Breast epithelium (tissue), 4 donors: ENCODE measurements around the gene SURF6. TPM values are rescaled to one million over a fixed set of nuclear protein-coding genes. Genes with fewer than 3 reads are reported as not detected.

ENCODE experiments used
- DNase-seq, 2 donors: peaks; one replicate each; pipeline ENCODE4 v3.0.0-alpha.2; 2019; ENCODE audit warnings: low spot score in 2 of 2
- H3K27ac ChIP-seq, 2 donors: fragments of 200-600 bp; sonication (generic) in 1 of 2; one replicate each; pipeline ENCODE4 v1.5.1; 2016 to 2019; ENCODE audit warnings: mild to moderate bottlenecking in 1 of 2
- H3K27me3 ChIP-seq, 2 donors: fragments of 200-600 bp; sonication (generic) in 1 of 2; one replicate each; pipeline versions ENCODE4 v1.5.1 to v1.6.0; 2017 to 2019; ENCODE audit warnings: control low read depth in 1 of 2, mild to moderate bottlenecking in 1 of 2
- H3K36me3 ChIP-seq: fragments of 200-600 bp; one replicate; pipeline ENCODE4 v1.5.1; 2019
- H3K4me1 ChIP-seq, 2 donors: fragments of 200-600 bp; sonication (generic); one replicate each; pipeline ENCODE4 v1.5.1; 2016 to 2019; ENCODE audit warnings: control low read depth in 1 of 2
- H3K4me3 ChIP-seq, 3 donors: fragments of 200-600 bp; sonication (generic); 1 replicate in 2 of 3; 2 replicates in 1 of 3; pipeline ENCODE4 v1.5.1; 2016 to 2019; ENCODE audit warnings: mild to moderate bottlenecking in 3 of 3, moderate library complexity in 2 of 3
- H3K9me3 ChIP-seq, 2 donors: fragments of 200-600 bp; sonication (generic) in 1 of 2; one replicate each; pipeline ENCODE4 v1.5.1; 2016 to 2019; ENCODE audit warnings: control low read depth in 1 of 2
- POLR2A ChIP-seq: fragments of 450-650 bp; IDR thresholded peaks from one replicate; pipeline ENCODE4 v1.6.1; 2016; ENCODE audit warnings: antibody characterized with exemption, mild to moderate bottlenecking, moderate library complexity
- POLR2AphosphoS5 ChIP-seq, 3 donors: sonication (generic); formaldehyde crosslinking; IDR thresholded peaks; one replicate each; pipeline ENCODE4 v1.6.1; 2017; ENCODE audit warnings: antibody characterized with exemption in 3 of 3
- intact Hi-C: fragments of 100-400 bp; cut with DNase I; formaldehyde crosslinking; loops from one replicate; pipeline ENCODE4 v1.15.1; 2023; ENCODE audit warnings: low total_unique reads
- total RNA-seq, 3 donors: library from RNA; depleted of rRNA; stranded (reverse); fragments of >200 nt; gene quantifications; one replicate each; pipeline ENCODE4 v1.1.0, GENCODE V29; 2016
- TF ChIP-seq, protein P1 (sequence below), 3 donors: fragments of 450-650 bp; IDR thresholded peaks; one replicate each; pipeline ENCODE4 v1.5.1; 2016 to 2017; ENCODE audit warnings: antibody characterized with exemption in 3 of 3, mild to moderate bottlenecking in 3 of 3, moderate library complexity in 3 of 3

SURF6 gene
- total RNA-seq, 3 donors from 2014 or later, result 12.8 to 29.0 (median 23.3) TPM

DNA sequence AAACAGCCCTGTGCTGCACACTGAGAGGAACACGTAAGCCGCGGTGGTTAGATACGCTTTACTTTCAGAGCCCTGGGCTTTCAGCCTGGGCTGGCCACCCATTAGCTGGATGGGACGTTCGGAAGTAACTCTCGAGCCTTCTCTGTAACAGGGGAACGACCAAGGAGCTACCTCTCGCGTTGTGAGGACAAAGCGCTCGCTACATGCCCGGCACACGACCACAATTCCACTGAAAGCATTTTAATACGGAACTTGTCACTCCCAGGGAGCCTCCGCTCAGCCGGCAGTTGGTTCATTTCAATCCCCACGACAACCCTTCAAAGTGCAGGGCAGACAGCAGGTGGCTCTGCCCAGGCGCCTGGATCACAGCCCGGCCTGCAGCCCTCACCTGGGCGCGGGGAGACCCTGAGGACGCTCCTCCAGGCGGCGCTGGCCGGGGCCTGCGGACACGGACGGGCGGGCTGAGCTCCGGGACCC is 19.9 kb upstream of the SURF6 start:
- intact Hi-C loops, result loop anchor here (10.0 kb wide), 1 partner anchor 1981 kb away; no protein-coding TSS in a partner anchor
- no peaks in the 10 kb centered on the region for H3K27me3 ChIP-seq
- H3K9me3 ChIP-seq, result no peaks in the 10 kb centered on the region
- peaks cover 0 to 20% of the 10 kb centered on the region in 2 donors for H3K4me1 ChIP-seq
- no peak for DNase-seq
- peak overlapping the region; percentile 80 to 88 for H3K27ac ChIP-seq
- TF ChIP-seq POLR2AphosphoS5 (IDR thresholded peaks at IDR 0.05) (no peak), POLR2A (no peak)
- TF ChIP-seq, protein P1, sequence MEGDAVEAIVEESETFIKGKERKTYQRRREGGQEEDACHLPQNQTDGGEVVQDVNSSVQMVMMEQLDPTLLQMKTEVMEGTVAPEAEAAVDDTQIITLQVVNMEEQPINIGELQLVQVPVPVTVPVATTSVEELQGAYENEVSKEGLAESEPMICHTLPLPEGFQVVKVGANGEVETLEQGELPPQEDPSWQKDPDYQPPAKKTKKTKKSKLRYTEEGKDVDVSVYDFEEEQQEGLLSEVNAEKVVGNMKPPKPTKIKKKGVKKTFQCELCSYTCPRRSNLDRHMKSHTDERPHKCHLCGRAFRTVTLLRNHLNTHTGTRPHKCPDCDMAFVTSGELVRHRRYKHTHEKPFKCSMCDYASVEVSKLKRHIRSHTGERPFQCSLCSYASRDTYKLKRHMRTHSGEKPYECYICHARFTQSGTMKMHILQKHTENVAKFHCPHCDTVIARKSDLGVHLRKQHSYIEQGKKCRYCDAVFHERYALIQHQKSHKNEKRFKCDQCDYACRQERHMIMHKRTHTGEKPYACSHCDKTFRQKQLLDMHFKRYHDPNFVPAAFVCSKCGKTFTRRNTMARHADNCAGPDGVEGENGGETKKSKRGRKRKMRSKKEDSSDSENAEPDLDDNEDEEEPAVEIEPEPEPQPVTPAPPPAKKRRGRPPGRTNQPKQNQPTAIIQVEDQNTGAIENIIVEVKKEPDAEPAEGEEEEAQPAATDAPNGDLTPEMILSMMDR (IDR thresholded peaks at IDR 0.05), result no peak
- H3K4me3 ChIP-seq, result peak overlapping the region; percentile 81 to 92 (median 89)
- peaks cover 5% of the 10 kb centered on the region for H3K36me3 ChIP-seq

DNA sequence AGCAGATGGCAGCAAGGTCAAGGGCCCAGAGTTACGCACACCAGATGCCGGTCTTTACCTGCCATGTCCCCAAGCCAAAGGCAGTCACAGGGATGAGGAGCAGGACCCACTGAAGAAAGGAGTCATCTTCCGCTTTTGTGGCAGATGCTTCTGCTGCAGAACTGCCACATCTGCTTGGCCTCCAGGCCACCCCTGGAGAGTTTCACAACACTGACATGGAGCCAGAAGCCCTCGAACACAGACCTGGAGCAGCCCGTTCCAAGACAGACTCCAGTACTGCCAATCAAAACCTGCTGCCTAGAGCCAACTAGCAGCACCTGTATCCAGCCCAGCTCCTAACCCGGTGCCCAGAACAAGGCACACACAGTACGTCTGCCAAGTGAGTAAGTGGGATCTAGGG is 18.8 kb upstream of the SURF6 start:
- DNase-seq, result no peak
- intact Hi-C loops, result loop anchor here (10.0 kb wide), 1 partner anchor 1980 kb away; no protein-coding TSS in a partner anchor
- Histone ChIP-seq H3K27ac (no peak overlapping the region), H3K36me3 (peaks cover 6% of the 10 kb centered on the region), H3K4me1 (peaks cover 0 to 20% of the 10 kb centered on the region in 2 donors), H3K4me3 (peak overlapping the region in 1 of 3 donors; percentile 89), H3K27me3 (no peaks in the 10 kb centered on the region), H3K9me3 (no peaks in the 10 kb centered on the region)
- TF ChIP-seq POLR2A (no peak), POLR2AphosphoS5 (IDR thresholded peaks at IDR 0.05) (no peak)
- TF ChIP-seq, protein P1 (IDR thresholded peaks at IDR 0.05), result no peak

DNA sequence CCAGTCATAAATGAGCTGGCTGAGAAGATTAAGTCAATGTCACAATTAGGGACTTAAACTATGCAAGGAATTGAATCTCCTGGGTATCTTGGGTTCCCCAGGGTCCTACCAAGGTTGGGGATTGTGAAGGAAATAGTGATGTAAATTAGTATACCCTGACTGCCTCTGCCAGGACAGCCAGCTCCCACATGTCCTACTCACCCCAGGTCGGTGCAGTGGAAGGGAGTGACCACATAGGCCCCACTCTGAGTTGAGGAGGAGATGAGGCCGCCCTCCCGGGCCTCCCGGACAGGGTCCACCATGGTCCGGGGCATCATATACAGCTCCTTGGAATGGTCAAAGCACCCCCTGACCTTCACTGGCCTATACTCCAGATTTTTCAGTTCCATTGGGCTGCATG is 17.6 kb upstream of the SURF6 start:
- no peaks in the 10 kb centered on the region for H3K27me3 ChIP-seq
- intact Hi-C loops, result loop anchor here (10.0 kb wide), 1 partner anchor 1979 kb away; no protein-coding TSS in a partner anchor
- no peak overlapping the region for H3K4me3 ChIP-seq
- DNase-seq, result no peak
- H3K36me3 ChIP-seq, result peaks cover 6% of the 10 kb centered on the region
- no peaks in the 10 kb centered on the region for H3K9me3 ChIP-seq
- H3K4me1 ChIP-seq, result peaks cover 0 to 28% of the 10 kb centered on the region in 2 donors
- TF ChIP-seq, protein P1 (IDR thresholded peaks at IDR 0.05), result no peak
- TF ChIP-seq POLR2AphosphoS5 (IDR thresholded peaks at IDR 0.05) (no peak), POLR2A (no peak)
- no peak overlapping the region for H3K27ac ChIP-seq

DNA sequence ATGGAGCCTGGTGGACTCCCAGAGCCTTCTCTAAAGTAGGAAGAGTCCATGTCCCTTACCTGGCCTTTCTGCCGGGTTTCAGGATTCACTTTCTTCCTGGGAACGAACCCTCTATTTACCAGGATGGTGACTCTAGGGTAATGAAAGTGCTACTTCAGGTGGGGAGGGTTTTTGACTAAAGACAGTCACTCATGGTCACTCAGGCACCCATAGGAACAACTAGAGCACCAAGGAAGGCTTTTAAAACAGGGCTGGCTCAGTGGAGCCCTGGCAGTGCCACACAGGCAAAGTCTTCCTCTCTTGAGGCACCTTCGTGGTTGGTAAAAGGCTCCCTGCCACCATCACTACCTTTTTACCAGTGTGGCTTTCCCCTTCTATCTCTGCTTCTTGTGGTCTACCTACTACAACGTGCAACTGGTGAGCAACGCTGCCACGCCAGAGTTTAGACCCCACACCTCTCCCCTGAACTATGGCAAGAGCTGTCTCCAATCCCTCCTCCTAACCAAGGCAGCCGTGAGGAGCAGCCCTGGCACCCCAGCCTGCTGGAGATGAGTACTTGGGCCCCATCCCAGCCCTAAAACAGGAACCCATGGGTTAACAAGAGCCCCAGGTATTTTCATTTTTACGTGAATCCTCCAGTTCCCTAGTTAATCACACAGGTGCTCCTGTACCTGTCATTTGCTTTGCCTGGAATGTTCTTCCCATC is 16.8 kb upstream of the SURF6 start:
- no peak for DNase-seq
- intact Hi-C loops, result loop anchor here (10.0 kb wide), 1 partner anchor 1978 kb away; no protein-coding TSS in a partner anchor

More for the DNA sequence above, 16.8 kb upstream of the SURF6 start:
- Histone ChIP-seq H3K36me3 (peaks cover 6% of the 10 kb centered on the region), H3K27ac (no peak overlapping the region), H3K9me3 (no peaks in the 10 kb centered on the region), H3K27me3 (no peaks in the 10 kb centered on the region), H3K4me1 (peaks cover 0 to 24% of the 10 kb centered on the region in 2 donors), H3K4me3 (no peak overlapping the region)
- TF ChIP-seq, protein P1 (IDR thresholded peaks at IDR 0.05), result no peak
- TF ChIP-seq POLR2A, result no peak
- no peak for TF ChIP-seq POLR2AphosphoS5 (IDR thresholded peaks at IDR 0.05)
